Ishikawa (cell line): Measurements from ENCODE around the gene PPP2R2D.

Experiments
- CEBPB ChIP-seq: IDR thresholded peaks from 2 replicates; pipeline ENCODE4 v1.6.1; 2012
- CREB1 ChIP-seq: IDR thresholded peaks from 2 replicates; pipeline ENCODE4 v1.6.1; 2012; ENCODE audit warnings: low read depth
- EGR1 ChIP-seq: IDR thresholded peaks from 2 replicates; pipeline ENCODE4 v1.6.1; 2012
- EP300 ChIP-seq: IDR thresholded peaks from 2 replicates; pipeline ENCODE4 v1.6.1; 2012; ENCODE audit warnings: borderline replicate concordance
- FOXM1 ChIP-seq: IDR thresholded peaks from 2 replicates; pipeline ENCODE4 v1.6.1; 2012; ENCODE audit warnings: low read depth, borderline replicate concordance
- NFIC ChIP-seq: IDR thresholded peaks from 2 replicates; pipeline ENCODE4 v1.6.1; 2012
- RAD21 ChIP-seq: IDR thresholded peaks from 2 replicates; pipeline ENCODE4 v1.6.1; 2012; ENCODE audit warnings: low read depth
- REST ChIP-seq: IDR thresholded peaks from 2 replicates; pipeline ENCODE4 v1.6.1; 2012; ENCODE audit warnings: low read depth, mild to moderate bottlenecking
- TAF1 ChIP-seq: IDR thresholded peaks from 2 replicates; pipeline ENCODE4 v1.6.1; 2012; ENCODE audit warnings: low read depth, mild to moderate bottlenecking
- TCF12 ChIP-seq: IDR thresholded peaks from 2 replicates; pipeline ENCODE4 v1.6.1; 2012; ENCODE audit warnings: low read depth
- TEAD4 ChIP-seq: IDR thresholded peaks from 2 replicates; pipeline ENCODE4 v1.6.1; 2012
- USF1 ChIP-seq: IDR thresholded peaks from 2 replicates; pipeline ENCODE4 v1.6.1; 2012
- YY1 ChIP-seq: IDR thresholded peaks from 2 replicates; pipeline ENCODE4 v1.6.1; 2012; ENCODE audit warnings: low read depth
- ZBTB7A ChIP-seq: IDR thresholded peaks from 2 replicates; pipeline ENCODE4 v1.6.1; 2012; ENCODE audit warnings: low read depth
- TF ChIP-seq, protein P1 (sequence below): IDR thresholded peaks from 2 replicates; pipeline ENCODE4 v1.6.1; 2012

PPP2R2D gene

DNA sequence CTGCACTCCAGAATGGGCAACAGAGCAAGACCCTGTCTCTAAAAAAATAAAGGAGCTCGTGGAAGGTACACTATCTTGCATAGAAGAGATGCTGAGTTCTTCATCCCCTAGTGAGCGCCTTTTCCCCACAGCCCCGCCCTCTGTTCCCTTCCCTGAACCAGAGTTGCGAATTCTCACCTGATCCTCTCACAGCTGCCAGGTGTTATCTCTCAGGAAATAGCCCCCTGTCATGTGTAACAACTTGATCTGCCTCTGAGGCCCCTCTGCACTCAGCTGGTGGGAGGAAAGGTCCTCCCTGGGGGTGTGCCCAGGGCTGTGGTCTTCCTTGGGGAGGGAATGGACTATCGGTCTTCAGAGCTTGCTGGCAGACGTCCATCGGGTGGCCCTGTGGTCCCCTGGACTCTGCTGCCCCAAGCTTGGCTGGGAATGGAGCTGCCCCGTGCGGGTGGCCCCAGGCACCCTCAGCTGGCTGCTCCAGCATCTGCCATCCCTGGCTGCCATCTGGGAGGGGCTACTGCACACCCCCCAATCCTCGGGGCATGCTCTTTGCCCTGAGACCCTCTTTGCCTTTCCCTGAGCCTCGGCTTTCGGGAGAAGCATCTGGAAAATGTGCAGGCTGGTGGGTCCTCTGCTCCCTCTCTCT, 102.6 kb downstream of the PPP2R2D start:
- no peak for TF ChIP-seq USF1
- TF ChIP-seq CREB1, result no peak
- TF ChIP-seq EP300, result no peak
- TF ChIP-seq REST, result no peak
- TF ChIP-seq NFIC, result no peak
- TF ChIP-seq RAD21, result no peak
- no peak for TF ChIP-seq TAF1
- TF ChIP-seq, protein P1, sequence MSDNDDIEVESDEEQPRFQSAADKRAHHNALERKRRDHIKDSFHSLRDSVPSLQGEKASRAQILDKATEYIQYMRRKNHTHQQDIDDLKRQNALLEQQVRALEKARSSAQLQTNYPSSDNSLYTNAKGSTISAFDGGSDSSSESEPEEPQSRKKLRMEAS, result no peak
- TF ChIP-seq FOXM1, result no peak
- no peak for TF ChIP-seq TEAD4
- TF ChIP-seq ZBTB7A, result no peak
- TF ChIP-seq YY1, result no peak

GRCh38 chr10:132004052-132004451, 103.2 kb downstream of the PPP2R2D start:
- TF ChIP-seq FOXM1 (no peak), EGR1 (no peak), CREB1 (no peak), ZBTB7A (no peak), CEBPB (no peak), YY1 (no peak), NFIC (no peak), USF1 (no peak), TCF12 (no peak), TEAD4 (no peak), REST (no peak), RAD21 (no peak), TAF1 (no peak), EP300 (no peak)
- TF ChIP-seq, protein P1, result no peak

- TF ChIP-seq USF1 (no peak), REST (no peak), ZBTB7A (no peak), FOXM1 (no peak), EGR1 (no peak), TAF1 (no peak), NFIC (no peak), TEAD4 (no peak), YY1 (no peak), RAD21 (no peak), CREB1 (no peak), EP300 (no peak), CEBPB (no peak), TCF12 (no peak)
- TF ChIP-seq, protein P1, result no peak
Measured at GRCh38 chr10:132005147-132005546, 104.3 kb downstream of the PPP2R2D start.

DNA sequence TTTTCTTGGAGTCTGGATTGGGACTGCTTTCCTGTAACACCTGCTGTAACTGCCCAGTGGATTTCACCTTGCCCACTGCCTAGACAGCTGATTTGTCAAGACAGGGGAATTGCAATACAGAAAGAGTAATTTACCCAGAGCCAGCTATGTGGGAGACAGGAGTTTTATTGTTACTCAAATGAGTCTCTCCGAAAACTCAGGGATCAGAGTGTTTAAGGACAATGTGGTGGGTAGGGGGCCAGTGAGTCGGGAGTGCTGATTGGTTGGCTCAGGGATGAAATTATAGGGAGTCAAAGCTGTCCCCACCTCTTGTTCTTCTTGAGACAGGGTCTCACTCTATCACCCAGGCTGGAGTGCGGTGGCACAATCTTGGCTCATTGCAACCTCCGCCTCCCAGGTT, 106.2 kb downstream of the PPP2R2D start:
- no peak for TF ChIP-seq TAF1
